Fibroblast of villous mesenchyme (primary cell): ENCODE measurements around the gene SLTM. TPM values are rescaled to one million over a fixed set of nuclear protein-coding genes. Genes with fewer than 3 reads are reported as not detected.
A peak's percentile ranks its signal among the peaks of the same experiment; 100 is the strongest.

ENCODE experiments used
- DNase-seq: peaks from one replicate; pipeline ENCODE4 v3.0.0-alpha.2; 2010; ENCODE audit warnings: low read depth
- H3K4me3 ChIP-seq: 2 replicates; pipeline ENCODE4 v1.5.1; 2011; ENCODE audit warnings: low read depth, mild to moderate bottlenecking, low read length
- total RNA-seq: library from RNA; depleted of rRNA; stranded (reverse); fragments of >200 nt; gene quantifications from 2 replicates; pipeline ENCODE4 v1.2.3, GENCODE V29; 2012
- TF ChIP-seq, protein P1 (sequence below): IDR thresholded peaks from 2 replicates; pipeline ENCODE4 v1.5.1; 2012; ENCODE audit warnings: low read depth, mild to moderate bottlenecking, low read length; ENCODE audit not compliant: insufficient read depth

SLTM gene
- total RNA-seq, 1 donor: 68.7 TPM

DNA sequence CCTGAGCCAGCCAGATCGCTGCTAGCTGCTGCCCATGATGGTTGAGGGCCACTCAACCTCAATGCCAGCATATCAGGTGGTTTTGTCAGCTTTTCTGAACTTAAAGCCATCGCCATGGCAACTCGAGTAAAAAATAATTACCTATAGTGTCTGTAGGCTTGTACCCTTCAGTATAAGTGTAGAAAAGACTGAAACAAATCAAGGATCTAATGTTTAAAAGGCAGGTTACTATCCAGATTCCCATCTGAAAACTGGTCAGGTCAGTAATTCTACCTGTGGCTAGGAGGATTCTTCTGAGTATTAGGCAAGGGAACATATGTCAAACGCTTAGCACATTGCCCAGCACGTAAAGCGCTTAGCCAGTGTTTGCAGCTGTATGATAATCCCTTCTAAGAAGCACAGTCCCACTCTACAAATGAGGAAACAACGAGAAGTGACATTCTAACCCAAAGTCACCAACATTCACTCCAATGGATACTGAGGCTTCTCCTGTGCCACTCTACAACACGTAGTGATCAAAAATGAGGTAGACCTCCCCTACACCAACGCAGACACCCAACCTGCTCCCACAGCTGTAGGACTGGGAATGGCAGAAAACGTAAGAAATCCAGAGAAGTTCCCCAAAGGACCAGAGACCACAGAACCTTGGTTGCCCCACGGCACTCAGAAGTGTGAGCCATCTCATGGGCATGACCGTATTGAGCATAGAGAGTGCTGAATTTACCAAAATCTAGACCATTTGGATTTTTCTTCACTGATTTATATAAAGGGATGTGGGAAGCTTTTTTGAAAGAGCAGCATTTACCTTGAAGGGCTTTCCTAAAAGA lies 55.3 kb downstream of the SLTM start:
- TF ChIP-seq, protein P1, sequence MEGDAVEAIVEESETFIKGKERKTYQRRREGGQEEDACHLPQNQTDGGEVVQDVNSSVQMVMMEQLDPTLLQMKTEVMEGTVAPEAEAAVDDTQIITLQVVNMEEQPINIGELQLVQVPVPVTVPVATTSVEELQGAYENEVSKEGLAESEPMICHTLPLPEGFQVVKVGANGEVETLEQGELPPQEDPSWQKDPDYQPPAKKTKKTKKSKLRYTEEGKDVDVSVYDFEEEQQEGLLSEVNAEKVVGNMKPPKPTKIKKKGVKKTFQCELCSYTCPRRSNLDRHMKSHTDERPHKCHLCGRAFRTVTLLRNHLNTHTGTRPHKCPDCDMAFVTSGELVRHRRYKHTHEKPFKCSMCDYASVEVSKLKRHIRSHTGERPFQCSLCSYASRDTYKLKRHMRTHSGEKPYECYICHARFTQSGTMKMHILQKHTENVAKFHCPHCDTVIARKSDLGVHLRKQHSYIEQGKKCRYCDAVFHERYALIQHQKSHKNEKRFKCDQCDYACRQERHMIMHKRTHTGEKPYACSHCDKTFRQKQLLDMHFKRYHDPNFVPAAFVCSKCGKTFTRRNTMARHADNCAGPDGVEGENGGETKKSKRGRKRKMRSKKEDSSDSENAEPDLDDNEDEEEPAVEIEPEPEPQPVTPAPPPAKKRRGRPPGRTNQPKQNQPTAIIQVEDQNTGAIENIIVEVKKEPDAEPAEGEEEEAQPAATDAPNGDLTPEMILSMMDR: no peak
- no peak overlapping the region for H3K4me3 ChIP-seq
- DNase-seq: no peak

DNA sequence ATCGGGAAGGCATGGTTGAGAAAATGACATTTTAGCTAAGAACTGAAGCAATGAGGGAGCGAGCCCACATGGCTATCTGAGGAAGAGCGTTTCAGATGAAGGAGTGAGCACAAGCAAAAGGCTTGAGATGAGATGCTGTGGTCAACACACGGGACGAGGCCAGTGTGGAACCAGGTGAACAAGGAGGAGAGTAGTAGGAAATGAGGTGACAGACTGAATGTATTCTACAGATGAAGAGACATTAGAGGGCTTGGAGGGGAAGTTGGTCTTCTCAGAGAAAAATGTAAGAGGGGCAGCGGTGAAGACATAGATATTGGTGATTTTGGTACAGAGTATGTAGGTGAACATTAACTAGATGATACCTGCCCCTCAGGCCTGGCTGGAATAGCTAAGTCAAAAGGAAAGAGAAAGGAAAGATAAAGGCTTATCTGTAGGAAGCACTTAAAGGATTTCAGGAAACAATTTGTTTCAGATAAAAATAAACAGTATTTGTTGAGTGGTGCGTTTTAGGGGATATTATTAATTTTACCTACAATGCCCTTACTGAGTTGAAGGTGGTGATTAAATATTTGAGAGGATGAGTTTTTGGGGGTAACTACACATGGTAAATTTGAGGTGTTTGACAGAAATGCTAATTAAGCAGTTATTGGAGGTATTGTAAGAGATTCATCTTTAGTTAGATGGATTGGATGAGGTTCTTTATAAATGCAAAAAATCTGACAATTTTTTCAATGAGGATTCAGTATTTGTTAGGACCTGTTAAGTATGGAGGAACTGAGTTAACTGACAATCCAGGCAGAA lies 57.0 kb downstream of the SLTM start:
- TF ChIP-seq, protein P1: no peak
- no peak overlapping the region for H3K4me3 ChIP-seq
- DNase-seq: no peak

DNA sequence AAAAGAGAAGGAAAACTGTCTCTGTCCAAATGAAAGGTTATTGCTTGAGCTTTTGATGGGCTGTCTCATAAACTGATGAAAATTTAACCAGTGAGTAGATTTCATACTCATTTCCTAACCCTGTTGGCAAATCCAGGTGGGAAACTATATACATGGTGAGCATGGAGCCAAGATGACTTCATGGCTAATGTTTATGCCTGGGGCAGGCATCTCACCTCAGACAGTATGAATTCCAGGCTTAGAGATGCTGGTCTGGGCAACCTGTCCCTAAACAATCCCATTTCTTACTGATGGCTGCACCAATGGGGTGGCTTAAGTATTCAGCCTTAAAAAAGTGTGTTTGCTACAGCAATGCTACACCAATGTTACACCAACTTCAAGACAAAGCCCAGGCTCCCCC lies 58.1 kb downstream of the SLTM start:
- TF ChIP-seq, protein P1: no peak
- DNase-seq: no peak

DNA sequence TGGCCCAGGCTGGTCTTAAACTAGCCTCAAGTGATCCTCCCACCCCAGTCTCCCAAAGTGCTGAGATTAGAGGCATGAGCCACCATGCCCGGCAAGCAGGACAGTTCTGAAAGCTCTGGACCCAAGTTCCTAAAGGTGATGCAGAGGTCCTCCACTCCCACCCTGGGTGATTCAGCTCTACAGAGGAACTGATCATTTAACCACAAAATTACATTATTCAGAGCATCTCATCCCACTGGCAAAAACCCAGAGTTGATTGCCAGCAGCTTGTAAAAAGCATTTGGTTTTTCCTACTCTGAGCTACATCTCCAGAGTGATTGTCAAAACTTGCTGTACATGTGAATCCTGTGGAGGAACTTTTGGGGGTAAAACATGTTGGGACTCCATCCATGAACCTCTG lies 60.2 kb downstream of the SLTM start:
- peak; percentile 19 for DNase-seq
- TF ChIP-seq, protein P1: no peak
- H3K4me3 ChIP-seq: no peak overlapping the region

More for the DNA sequence above, 58.1 kb downstream of the SLTM start:
- no peak overlapping the region for H3K4me3 ChIP-seq

DNA sequence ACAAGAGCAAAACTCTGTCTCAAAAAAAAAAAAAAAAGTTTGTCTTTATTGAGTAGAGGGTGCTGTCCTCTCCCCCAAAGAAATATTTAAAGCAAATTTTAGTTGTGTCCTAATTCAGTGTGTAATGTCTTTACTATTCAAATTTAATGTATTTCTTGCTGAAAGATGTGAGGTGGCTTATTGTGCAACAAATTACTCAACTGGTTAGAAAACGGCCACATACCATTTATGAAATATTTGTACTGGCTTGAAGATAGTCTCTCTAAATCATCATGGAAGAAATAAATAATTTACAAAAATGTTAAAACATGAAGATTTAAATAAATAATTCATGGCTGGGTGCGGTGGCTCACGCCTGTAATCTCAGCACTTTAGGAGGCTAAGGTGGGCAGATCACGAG lies 63.0 kb downstream of the SLTM start:
- H3K4me3 ChIP-seq: no peak overlapping the region
- DNase-seq: peak; percentile 55
- TF ChIP-seq, protein P1: no peak

DNA sequence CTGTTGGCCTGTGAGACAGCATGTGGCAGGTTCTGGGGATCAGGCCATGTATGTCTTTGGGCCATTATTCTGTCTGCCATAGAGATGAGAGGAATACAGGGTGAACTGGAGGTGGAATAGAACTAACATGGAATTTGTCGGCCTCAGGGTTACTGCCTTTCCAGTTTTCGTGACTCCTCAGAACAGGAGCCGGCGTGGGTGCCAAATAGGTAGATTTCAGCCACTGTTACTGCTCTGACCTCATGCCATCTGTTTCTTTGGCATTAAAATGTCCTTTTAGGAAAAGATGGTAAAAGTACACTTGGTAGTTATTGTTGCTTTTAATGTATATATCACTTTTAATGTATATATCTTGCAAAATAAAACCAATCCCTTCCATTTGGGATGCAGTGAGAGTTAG lies 65.6 kb downstream of the SLTM start:
- no peak for DNase-seq
- no peak overlapping the region for H3K4me3 ChIP-seq
- TF ChIP-seq, protein P1: no peak
